H7 (cell line): ENCODE results near the gene PEAR1. TPM values are rescaled to one million over a fixed set of nuclear protein-coding genes. Genes with fewer than 3 reads are reported as not detected.

Experiments used
- total RNA-seq: library from RNA; depleted of rRNA; stranded (reverse); fragments of >200 nt; shearing (Covaris generic); gene quantifications from 2 replicates; pipeline ENCODE4 v1.2.3, GENCODE V29; 2014; rRNA removed

PEAR1 gene
- total RNA-seq, 1 experiment from 2014 or later: 1.2 TPM

Other genes starting within 250 kb of the PEAR1 start
- gene NES, start 216.3 kb upstream of the PEAR1 start, total RNA-seq: 220 and 231 TPM in 2 replicates
- 137 and 190 TPM in 2 replicates for gene CRABP2, start 188.1 kb upstream of the PEAR1 start, total RNA-seq
- 25.7 and 33.1 TPM in 2 replicates for gene METTL25B, start 165.2 kb upstream of the PEAR1 start, total RNA-seq
- 55.2 and 56.4 TPM in 2 replicates for gene ISG20L2, start 165.0 kb upstream of the PEAR1 start, total RNA-seq
- gene MRPL24, start 152.6 kb upstream of the PEAR1 start, total RNA-seq: 92.1 and 105 TPM in 2 replicates
- 408 and 515 TPM in 2 replicates for gene HDGF, start 142.0 kb upstream of the PEAR1 start, total RNA-seq
- gene PRCC, start 126.2 kb upstream of the PEAR1 start, total RNA-seq: 90.6 and 107 TPM in 2 replicates
- gene SH2D2A, start 76.9 kb upstream of the PEAR1 start, total RNA-seq: 4.3 and 8.4 TPM in 2 replicates
- gene INSRR, start 34.6 kb upstream of the PEAR1 start, total RNA-seq: not detected in 2 replicates
- 0.07 and 0.22 TPM in 2 replicates for gene NTRK1, start 32.9 kb upstream of the PEAR1 start, total RNA-seq
- gene LRRC71, start 26.9 kb downstream of the PEAR1 start, total RNA-seq: not detected in 2 replicates
- 44.7 and 46.0 TPM in 2 replicates for gene ARHGEF11, start 152.0 kb downstream of the PEAR1 start, total RNA-seq
- gene ETV3L, start 206.1 kb downstream of the PEAR1 start, total RNA-seq: 0.74 and 1.1 TPM in 2 replicates
- 20.2 and 22.5 TPM in 2 replicates for gene ETV3, start 244.7 kb downstream of the PEAR1 start, total RNA-seq